Measurements from ENCODE around the gene SIK1.
"Not testable (repeated sequence)": the region's sequence is repeated elsewhere in the genome, so short reads cannot be mapped to it uniquely, and the experiment has no call there.

The SIK1 gene

DNA sequence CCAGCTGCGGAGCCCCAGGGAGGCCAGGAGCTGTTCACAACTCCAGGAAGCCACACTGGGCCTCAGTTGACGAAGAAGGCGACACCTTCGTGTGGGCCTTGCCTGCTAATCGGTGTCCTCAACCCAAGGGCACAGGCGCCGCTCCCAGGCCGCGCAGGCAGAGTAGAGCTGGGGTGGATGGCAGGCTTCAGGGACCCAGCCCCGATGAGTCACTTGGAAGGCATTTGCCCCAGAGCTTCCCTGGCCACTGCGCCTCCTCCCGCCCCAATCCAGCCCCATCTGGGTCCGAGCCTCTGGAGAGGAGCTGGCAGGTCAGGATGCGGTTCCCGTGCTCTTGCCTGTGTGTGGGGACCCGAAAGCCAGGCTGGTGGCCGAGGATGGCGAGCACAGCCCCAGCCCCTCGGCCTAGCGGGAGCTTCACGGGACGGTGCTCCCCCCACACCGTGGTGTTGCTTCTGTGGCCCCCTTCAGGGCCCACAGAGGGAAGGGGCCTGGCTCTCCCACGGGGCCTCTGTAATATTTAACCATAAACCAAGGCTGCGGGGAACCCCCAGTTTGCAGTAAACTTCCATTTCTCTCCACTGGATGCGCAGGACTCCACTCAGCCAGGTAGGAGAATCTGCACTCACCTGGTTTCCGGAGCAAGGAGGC, 30.0 kb downstream of the SIK1 start:
- not testable (repeated sequence) for DNase-seq (ENCODE audit: low spot score)

DNA sequence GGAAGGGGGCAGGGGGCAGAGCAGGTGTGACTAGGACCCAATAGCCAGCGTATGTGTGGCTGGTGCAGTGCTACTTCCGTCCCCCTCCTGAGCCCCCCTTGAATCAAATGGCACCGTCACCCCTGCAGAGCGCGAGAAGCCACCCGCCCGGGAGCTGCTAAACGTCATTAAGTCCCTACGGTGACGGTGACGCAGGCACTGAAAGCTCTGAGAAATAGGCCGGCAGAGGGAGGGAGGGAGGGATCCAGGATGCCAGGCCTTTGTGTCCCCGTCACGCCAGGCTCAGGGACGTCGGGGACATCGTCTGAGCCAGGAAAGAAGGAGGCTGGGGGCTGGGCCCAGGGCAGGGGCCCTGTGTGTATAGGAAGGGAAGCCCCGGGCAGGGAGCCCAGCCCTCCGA, 43.6 kb downstream of the SIK1 start:
- DNase-seq (ENCODE audit: low spot score), result not testable (repeated sequence)

DNA sequence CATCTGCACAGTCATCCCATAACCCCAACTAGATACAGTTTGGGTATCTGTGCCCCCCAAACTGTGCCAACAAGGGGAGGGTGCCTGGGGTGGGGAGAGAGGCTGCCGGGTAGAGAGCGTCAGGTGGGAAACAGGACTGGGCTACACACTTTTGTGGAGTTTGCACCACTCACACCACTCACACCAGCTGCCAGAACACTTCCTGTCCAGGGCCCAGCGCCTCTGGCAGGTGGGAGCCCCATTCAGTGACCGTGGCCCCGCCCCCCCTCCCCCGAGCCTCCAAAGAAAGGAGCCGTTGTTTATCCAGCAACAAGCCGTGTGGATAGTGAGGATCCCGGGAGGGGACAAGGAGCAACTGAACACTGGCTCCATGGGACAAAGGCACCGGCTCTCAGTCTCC, 44.0 kb downstream of the SIK1 start:
- DNase-seq (ENCODE audit: low spot score), result not testable (repeated sequence)

DNA sequence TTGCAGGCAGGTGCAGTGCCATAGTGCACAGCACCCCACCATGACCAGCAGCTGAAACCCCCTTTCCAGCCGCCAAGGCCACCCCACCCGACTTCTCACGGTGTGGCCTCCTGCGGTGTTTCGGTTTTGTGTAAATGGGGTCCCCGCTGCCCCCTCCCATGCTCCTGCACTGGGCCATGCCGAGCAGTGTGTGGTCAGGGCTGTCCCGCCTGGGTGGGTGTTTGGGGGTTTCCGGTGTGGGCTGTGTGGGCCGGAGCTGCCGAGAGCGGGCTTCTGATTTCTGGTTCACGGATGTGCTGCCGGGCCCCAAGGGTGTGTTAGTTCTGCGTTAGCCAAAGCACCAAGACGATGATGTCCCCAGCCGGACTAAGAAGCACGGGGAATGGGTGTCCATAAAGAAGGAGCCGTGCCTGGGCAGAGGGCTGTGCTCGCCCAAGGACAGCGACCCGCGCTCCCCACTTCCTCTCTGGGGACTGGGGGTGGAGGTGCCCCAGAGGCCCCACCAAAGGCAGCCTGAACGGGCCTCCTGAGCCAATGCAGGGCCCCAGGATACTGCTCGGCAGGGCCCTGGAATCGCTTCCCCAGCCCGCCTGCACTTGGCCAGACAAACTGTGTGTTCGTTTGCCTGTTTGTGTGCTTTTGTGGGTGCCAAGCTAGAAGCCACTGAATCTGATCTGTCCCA, 45.9 kb downstream of the SIK1 start:
- not testable (repeated sequence) for DNase-seq (ENCODE audit: low spot score)

DNA sequence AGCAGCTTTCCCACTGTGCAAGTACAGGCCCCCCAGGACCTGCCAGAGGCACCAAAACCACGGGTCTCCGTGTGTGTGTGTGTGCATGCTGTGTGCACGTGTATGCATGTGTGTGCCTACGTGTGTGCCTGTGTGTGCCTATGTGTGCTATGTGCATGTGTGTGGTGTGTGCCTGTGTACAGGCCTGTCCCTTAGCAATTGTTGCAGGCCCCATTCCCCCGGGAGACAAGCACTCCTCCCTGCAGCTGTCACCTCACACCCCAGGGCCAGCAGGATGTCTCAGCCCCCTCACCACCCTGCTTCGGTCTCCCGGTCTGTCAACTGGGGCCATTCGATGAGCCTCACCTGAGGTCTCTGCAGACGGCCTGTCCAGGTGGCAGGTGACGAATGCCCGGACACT, 46.6 kb downstream of the SIK1 start:
- not testable (repeated sequence) for DNase-seq (ENCODE audit: low spot score)

DNA sequence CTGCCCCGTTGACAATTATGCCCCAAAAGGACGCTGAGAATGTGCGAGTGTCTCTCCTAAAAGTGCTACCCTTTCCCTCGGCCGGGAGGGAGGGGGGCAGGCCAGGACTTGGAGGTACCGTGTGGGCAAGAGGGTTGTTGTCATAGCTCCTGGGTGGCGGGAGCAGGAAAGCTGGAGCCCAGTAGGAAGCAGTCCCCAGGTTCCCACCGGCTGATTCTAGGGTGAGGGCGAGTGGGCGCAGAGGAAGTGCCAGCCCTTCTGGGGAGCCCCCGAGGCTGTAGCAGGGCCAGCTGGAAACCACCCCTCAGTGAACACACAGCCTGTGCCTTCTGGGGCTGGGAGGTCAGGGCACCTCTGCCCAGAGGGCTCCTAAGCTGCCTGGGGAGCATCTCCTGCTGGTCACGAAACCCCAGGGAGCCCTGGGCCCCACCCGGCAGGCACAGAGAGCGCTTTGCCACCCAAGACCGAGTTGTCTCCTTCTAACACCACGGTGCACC, 47.3 kb downstream of the SIK1 start:
- DNase-seq (ENCODE audit: low spot score), result not testable (repeated sequence)

DNA sequence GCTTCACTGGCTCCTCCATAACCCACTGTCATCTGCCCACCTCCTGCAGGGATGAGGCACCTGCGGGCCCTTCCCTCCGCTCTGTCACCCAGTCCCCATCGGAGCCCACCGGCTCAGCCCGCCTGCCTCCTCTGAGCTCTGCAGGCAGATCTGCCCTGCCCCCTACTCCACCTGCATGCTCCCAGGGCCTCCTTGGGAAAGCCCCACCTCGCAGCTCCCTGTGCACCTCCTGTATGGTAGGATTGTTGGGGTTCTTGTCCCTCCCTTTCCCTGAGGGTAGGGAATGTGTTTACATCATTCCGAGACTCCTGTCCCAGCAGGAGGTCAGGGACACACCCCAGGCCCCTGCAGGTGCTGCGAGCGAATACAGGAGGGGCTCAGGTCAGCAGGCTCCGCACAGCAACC, 50.5 kb downstream of the SIK1 start:
- DNase-seq (ENCODE audit: low spot score), result no peak

DNA sequence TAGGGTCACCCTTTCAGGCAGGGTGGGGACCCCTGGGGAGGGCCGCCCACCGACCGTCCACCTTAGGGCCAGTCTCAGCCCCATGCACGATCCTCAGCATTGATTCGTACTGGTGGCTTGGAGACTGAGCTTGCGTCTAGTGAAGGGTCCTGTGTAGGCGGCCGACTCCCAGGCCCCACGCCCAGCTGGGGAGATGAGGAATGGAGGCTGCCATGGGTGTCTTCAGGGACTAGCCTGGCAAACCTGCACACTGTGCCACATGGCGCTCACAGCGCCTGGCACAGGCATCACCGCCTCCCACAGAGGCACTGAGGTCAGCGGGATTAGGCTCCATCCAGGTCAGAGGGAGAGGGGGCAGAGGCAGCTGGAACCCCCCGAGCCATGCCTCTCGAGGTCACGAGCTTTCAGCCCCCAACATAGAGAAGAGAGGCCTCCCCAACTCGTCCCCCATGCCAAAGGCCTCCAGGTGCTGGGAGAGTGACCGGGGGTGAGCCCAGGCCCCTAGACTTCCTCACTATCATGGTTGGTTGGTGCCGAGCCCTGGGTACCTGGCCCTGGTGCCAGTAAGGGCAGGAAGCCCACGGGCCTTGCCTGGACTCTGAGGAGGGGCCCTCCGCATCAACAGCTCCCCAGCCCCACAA, 51.0 kb downstream of the SIK1 start:
- no peak for DNase-seq (ENCODE audit: low spot score)

DNA sequence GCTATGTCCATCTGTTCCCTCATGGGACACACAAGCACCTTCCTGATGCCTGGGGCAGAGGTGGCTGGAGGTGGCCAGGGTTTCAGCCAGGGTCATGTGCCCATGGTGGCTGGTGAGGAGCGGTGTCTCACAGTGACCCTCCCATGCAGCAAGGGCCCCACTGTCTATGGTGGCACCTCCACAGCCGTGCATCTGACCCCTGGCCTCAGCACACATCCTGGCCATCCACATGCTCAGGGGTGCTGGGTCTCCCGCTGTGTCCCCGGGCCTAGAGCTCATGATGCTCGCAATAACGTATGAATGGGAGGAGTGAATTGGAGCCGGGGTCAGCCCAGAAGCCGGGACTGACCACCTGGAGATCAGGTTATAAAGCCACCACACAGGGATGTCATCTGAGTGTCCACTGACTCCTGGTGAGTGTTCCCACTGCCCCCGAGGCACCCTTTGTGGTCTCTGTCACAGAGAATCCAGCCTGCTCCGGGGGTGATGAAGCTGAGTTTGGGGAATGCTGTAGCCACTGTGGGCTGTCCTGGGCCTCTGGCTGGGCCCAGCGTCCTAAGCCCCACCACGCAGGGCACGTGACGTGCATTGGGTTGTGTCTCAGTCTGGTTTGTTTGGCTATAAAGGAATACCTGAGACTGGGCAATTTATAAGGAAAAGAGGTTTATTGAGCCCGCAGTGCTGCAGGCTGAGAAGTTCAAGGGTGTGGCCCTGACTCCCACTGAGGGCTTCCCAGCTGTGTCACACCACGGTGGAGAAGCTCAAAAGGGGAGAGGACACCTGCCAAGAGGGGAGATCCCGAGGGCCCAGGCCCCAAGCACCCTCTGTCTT, 51.7 kb downstream of the SIK1 start:
- DNase-seq (ENCODE audit: low spot score), result no peak

DNA sequence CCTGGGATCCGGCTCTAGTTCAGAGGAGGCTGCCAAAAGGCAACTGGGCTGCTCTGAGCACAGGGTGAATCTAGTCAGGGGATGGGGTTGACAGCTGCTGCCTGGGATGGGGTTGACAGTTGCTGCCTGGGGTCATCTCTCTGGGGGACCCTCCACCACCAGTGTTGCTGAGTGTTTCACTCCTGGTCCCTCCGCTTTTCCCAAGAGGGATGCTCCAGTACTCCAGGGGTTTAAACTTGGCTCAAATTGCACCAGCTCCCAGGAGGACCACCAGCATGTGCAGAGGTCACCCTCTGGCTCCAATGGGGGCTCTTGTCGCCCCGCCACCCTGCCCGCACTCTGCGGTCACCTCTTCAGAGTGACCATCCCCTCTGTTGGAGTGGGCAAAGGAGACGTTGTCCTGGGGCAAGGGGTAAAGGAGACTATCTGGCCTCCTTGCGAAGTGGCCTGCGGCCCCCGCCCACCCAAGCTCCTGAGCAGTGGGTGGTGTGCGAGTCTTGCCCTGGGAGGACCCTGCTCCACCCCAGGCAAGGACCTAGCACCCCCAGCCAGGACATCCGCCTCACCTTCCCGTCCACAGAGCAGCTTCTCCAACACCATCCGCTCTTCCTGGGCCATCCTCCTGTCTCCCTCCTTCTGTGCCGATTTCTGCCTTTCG, 52.6 kb downstream of the SIK1 start:
- no peak for DNase-seq (ENCODE audit: low spot score)

DNA sequence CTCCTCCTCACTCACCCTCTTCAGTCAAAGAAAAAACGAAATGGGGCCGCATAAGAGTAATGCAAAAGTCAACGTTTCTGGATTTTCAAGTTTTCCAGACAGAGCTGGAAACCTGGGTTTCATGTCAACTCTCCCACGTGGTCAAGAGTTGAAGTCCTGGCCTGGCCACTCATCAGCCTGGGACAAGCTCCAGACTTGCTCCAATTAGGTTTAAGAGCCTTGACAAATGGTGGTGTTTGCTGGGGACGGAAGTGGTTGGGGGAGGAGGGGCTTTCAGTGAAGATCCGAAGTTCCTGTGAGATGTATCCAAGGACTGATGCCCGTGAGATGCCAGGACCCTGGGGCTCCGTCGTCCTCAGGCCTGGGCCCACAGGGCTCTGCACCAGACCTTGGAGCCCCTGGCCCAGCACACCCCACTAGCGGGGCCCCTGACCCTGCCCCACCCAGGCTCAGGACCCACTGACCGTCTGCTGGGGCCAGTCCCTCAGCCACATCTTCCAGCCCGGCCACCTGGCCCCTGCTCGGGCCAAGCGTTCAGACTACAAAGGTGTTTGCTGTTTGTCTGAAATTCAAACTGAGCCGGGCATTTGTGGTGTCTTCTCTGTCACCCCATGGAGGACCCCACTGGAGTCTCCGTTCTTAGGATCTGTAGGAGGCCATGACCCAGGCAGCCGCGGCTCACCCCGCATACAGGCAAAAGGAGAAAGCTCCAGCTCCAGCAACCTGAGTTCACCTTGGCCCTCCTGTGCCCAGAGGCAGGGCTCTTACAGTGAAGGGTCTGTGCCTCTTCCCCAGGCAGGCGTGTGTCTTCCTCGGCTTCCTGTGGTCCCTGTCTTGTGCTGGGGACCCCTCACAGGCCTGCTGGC, 53.3 kb downstream of the SIK1 start:
- DNase-seq (ENCODE audit: low spot score), result no peak

DNA sequence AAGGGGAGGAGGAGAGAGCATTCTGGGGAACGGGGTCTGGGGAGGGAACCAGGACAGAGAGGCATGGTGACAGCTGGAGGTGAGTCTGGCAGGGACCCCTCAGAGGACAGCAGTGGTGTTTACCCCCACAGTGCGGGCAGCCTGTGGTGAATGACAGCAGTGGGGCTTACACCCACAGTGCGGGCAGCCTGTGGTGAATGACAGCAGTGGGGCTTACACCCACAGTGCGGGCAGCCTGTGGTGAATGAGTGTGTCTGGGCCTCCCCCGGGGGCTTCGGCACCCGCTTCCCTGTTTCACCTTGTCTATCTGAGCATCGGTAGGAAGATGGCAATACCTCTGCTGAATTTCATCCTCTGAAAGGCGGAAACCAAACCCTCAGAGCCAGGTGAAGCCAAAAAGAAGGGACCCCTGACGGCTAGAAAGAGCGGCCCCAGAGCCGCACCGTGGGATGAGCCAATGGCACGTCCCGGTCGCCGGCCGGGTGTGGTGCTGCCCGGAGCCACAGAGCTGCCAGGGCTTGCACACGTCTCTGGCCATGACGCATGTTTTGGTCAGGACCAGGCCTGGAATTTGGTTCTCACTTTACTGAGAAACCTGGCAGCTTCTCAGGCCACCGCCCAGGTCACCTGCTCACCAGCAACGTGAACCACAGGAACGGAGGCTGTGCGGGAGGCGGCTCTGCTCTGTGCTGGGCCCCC, 54.1 kb downstream of the SIK1 start:
- DNase-seq (ENCODE audit: low spot score), result no peak

DNA sequence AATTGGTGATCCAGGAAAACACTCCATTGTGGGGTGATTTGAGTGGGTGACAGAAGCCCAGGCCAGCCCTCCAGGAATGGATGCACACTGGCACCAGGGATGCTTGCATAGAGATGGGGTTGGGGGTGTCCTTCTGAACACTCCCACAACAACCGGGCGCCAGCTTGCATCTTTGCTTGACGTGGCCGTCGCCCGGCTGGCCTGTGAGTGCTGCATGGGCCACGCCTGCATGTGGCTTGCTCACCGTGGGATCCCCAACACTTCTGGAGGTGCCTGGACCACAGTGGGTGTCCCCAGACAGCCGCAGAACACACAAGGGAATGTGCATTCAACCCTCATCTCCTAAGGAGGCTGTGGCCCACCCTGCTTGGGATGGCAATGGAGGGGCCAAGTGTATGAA, 55.1 kb downstream of the SIK1 start:
- DNase-seq (ENCODE audit: low spot score), result no peak

DNA sequence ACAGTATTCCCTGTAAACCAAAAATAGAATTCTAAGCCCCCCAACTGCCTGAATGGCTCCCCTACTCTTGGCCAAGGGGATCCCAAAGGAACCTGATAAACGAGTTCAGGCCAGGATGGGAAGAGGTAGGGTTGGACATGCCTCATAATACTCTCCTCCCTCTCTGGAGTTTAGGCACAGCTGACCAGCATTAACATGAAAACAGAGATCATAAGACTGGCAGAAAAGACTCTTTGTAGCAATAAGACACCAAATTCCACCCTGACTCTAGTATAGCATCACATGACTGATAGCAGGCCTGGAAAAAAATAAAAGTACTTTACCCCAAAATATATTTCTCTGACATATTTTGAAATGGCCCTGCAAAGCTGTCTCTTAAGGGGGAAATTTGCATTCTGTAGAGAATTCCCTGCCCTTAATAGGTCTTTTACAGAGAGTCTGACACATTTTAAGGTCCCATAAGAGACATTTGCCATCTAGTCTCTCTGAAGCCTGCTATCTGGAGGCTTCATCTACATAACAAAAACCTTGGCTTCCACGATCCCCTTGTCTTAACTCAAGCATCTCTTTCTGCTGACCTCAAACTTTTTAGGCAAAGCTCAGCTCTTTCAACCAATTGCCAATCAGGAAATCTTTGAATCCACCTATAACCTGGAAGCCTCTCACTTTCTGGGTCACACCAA, 55.9 kb downstream of the SIK1 start:
- no peak for DNase-seq (ENCODE audit: low spot score)

DNA sequence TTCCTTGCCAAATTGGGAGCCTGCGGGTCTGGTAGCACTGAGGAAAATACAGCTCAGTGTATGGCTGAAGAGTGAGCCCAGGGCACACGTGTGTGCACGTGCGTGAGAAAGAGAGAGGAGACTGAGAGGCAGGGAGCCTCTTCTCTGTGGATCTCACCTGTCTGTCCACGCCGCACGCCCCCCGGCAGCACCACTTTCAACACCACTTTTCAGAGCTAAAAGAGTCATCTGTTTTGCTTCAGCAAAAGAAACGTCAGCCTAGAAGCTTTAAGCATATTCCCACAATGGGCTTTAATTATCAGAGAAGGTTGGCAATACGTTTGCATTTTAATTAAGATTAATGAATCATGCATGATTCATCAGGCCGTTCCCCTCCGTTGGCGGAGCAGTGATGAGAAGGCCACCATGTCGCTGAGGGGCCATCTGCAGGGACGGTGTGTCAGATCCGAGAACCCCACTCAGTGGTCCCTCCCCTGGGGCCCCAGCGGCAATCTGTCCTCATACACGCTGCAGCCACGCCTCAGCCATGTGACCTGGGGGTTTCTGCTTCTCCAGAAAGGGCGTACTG, 56.8 kb downstream of the SIK1 start:
- peak; percentile 53 for DNase-seq (ENCODE audit: low spot score)

DNA sequence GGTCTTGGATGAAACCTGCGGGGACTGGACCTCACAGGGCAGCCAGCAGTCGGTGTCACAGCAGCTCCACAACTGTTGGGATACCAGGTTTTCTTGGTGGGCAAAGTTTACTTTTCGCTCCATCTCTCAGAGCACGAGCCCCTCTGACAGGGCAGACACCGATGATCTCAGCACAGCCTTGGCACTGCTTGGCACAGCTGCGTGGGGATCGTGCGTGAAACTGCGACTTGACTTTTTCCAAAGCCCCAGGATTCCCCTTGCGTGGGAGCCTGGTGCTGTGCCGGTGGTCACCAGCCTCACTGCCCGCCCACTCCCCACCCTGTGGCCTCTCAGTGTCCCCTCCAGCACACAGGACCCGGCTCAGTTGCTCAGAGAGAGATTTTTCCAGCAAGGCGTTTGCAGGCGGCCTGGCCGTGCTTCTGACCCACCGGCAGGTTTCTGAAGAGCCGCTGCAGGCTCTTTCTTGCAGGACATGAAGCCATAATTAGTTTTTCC, 57.3 kb downstream of the SIK1 start:
- no peak for DNase-seq (ENCODE audit: low spot score)

DNA sequence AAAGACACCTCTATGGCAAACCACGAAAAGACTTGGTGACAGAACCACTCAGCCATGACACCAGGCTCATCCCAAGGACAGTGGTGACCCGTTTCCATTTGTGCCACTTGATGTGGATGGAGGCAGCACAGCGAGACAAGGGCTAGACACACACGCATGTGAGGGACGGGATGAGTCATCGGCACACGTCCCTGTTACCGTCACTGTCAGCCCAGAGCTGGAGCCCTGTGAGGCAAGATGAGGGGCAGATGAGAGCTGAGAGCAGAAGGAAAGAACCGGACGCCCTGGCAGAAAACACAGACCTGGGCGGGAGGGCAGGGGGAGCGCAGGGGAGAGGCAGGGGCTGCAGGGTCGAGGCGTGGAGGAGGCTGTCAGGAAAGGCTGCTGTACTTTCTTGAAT, 57.8 kb downstream of the SIK1 start:
- peak; percentile 84 for DNase-seq (ENCODE audit: low spot score)

DNA sequence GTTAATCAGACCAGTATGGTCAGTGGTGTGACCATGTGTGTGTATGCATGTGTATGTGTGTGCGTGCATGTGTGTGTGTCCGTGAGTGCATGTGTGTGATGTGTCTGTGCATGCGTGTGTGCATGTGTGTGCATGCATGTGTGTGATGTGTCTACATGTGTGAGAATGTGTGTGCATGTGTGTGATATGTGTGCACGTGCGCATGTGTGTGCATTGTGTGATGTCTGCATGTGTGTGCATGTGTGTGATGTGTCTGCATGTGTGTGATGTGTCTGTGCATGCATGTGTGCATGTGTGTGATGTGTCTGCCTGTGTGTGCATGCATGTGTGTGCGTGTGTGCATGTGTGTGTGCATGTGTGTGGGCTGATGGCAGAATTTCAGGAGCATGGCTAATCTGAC, 58.2 kb downstream of the SIK1 start:
- DNase-seq (ENCODE audit: low spot score), result no peak

DNA sequence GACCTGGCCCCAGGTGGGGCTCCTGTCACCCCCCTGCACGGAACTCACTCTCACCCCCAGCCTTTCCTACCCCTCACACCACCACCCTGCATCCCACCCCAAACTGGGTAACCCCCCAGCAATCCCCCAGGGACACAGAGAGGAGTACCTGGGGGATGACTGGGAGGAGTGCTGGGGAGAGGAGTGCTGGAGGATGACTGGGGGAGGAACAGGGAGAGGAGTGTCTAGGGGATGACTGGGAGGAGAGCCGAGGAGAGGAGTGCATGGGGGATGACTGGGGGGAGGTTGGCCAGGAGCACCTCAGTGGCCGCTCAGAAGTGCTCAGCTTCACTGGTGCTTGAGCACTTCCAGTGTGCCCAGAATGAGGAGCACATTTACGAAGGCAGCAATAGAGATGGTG, 59.1 kb downstream of the SIK1 start:
- no peak for DNase-seq (ENCODE audit: low spot score)

Data from AG20443 (cell line).